Measurements from ENCODE around the gene RPL31. TPM values are rescaled to one million over a fixed set of nuclear protein-coding genes. Genes with fewer than 3 reads are reported as not detected.

The RPL31 gene
- total RNA-seq, 1 donor from 2014 or later, result 797 TPM

Other genes starting within 250 kb of the RPL31 start
- gene NPAS2, start 182.2 kb upstream of the RPL31 start, total RNA-seq, result 4.9 and 10.2 TPM in 2 replicates
- gene TBC1D8, start 149.1 kb downstream of the RPL31 start, total RNA-seq, result 14.7 and 18.6 TPM in 2 replicates